Fibroblast of mammary gland (primary cell): Measurements from ENCODE around the gene PROM2.

Experiments used
- DNase-seq: peaks from one replicate; pipeline ENCODE4 v3.0.0-alpha.2; 2010; ENCODE audit warnings: low read depth
- H3K4me3 ChIP-seq: 2 replicates; pipeline ENCODE4 v1.5.1; 2011; ENCODE audit warnings: low read depth, mild to moderate bottlenecking, low read length, moderate library complexity; ENCODE audit not compliant: control insufficient read depth
- TF ChIP-seq, protein P1 (sequence below): conservative IDR thresholded peaks from 2 replicates; pipeline ENCODE4 v1.5.1; 2011; ENCODE audit warnings: low read depth, low read length, inconsistent platforms; ENCODE audit not compliant: control insufficient read depth, insufficient read depth

The PROM2 gene

DNA sequence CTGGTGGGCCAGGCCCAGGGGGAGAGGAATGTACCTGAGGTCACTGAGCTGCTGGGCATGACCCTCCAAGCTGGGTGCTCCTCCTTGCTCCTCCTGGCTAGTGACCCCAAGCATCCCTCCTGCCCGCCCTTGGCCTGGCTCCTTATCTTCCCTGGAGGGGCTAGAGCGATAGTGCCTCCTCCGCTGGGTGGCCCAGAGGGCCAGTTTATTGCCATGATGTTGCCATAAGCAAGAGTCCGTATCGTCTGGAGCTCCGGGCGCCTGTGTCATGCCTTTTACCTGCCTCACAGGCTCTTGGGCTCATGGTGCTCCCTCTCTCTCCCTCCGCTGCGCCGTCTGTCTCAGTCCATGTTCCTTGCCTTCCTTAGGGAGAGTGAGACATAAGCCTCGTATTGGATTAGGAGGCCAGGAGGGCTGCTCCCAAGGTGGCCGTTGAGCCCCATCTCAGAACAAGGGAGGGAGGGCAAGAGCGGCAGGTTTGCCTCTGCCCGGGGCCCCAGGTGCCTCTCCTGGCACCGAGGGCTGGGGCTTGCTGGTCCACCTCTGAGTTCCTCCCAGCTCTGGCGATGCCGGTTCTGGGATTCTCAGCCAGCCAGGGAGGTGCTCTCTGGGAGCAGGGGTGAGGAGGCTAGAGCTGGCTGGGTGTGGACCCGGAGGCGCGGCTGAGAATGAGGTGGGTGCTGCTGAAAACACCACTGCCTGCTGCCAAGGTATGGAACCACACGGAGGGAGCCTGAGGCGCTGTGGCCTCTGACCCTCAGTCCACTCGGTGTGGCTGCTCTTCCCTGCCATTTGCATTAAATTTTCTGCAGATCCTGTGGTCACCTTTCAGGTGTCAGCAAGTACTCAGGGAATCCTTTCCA is 45.5 kb downstream of the PROM2 start:
- TF ChIP-seq, protein P1, sequence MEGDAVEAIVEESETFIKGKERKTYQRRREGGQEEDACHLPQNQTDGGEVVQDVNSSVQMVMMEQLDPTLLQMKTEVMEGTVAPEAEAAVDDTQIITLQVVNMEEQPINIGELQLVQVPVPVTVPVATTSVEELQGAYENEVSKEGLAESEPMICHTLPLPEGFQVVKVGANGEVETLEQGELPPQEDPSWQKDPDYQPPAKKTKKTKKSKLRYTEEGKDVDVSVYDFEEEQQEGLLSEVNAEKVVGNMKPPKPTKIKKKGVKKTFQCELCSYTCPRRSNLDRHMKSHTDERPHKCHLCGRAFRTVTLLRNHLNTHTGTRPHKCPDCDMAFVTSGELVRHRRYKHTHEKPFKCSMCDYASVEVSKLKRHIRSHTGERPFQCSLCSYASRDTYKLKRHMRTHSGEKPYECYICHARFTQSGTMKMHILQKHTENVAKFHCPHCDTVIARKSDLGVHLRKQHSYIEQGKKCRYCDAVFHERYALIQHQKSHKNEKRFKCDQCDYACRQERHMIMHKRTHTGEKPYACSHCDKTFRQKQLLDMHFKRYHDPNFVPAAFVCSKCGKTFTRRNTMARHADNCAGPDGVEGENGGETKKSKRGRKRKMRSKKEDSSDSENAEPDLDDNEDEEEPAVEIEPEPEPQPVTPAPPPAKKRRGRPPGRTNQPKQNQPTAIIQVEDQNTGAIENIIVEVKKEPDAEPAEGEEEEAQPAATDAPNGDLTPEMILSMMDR = no peak
- no peak for DNase-seq
- H3K4me3 ChIP-seq = no peak overlapping the region

DNA sequence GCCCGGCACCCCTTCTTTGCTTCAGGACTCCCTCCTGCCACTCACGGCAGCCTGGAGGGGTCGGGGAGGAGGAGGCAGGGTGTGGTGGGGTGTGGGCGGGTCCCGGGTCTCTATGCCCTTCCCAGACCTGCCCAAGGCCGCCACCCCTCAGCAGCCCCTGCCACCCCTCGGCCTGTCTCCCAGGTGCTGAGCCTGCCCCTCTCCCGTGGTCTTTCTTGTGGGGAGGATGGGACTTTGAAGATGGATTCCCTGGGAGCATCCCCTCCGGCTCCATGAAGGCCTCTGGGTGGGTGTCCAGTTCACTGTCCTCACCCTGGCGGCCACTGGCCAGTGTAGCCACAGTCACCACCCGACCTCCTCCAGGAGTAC is 46.1 kb downstream of the PROM2 start:
- no peak for DNase-seq
- TF ChIP-seq, protein P1 = no peak
- H3K4me3 ChIP-seq = no peak overlapping the region

GRCh38 chr2:95320986-95321767 is 46.9 kb downstream of the PROM2 start:
- peak; percentile 41 for DNase-seq
- TF ChIP-seq, protein P1 = no peak
- no peak overlapping the region for H3K4me3 ChIP-seq

DNA sequence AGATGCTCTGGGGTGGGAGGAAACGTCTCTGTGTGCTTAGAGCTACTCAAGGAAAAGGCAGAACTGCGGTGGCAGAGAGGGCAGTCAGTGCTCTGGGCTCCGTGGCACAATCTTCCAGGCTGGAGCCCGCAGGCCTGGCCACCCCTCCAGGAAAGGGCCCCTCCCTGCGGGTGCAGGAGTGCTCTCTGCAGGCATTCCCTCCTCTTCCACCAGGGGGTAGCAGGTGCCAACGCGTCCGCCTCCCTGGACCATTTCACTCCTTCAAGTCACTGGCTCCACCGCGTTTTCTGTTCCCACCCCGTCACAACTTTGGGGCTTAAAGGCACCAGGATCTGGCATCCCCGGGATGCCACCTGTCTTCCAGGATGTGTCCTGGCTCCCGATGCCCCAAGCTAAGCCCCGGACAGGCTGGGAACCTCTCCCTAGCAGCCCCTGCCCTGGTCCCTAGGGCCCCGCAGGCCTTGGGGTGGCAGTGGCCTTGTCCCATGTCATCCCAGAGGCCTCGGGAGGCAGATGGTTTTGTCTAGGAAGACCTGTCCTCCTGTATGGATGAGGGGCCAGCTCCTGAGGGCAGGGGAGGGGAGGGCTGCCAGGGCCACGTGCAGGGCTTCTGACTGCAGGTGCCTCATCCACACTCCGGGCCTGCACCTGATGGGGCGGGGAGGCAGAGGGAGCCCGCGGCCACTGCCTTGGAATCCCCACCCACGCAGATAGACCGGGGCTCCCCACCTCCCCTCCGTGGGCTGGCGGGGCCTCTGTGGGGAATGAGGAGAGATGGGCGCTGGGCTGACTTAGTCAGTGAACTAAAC is 49.3 kb downstream of the PROM2 start:
- no peak for DNase-seq
- TF ChIP-seq, protein P1 = peak; percentile 41

GRCh38 chr2:95325026-95325425 is 50.8 kb downstream of the PROM2 start:
- DNase-seq = no peak
- no peak overlapping the region for H3K4me3 ChIP-seq
- TF ChIP-seq, protein P1 = no peak

More for the DNA sequence above, 49.3 kb downstream of the PROM2 start:
- H3K4me3 ChIP-seq = no peak overlapping the region
